Fibroblast of pulmonary artery (primary cell): Measurements from ENCODE around the gene GGN.
"Not testable (repeated sequence)": the region's sequence is repeated elsewhere in the genome, so short reads cannot be mapped to it uniquely, and the experiment has no call there.

Experiments
- DNase-seq: peaks from one replicate; pipeline ENCODE4 v3.0.0-alpha.2; 2010; ENCODE audit warnings: low read depth
- H3K4me3 ChIP-seq: replicated peaks from 2 replicates; pipeline ENCODE4 v1.5.1; 2011; ENCODE audit warnings: low read depth, mild to moderate bottlenecking, control low read depth, low read length, moderate library complexity
- TF ChIP-seq, protein P1 (sequence below): IDR thresholded peaks from 2 replicates; pipeline ENCODE4 v1.5.1; 2011; ENCODE audit warnings: mild to moderate bottlenecking, control low read depth, low read length, inconsistent platforms; ENCODE audit errors: missing control alignments

GGN gene

DNA sequence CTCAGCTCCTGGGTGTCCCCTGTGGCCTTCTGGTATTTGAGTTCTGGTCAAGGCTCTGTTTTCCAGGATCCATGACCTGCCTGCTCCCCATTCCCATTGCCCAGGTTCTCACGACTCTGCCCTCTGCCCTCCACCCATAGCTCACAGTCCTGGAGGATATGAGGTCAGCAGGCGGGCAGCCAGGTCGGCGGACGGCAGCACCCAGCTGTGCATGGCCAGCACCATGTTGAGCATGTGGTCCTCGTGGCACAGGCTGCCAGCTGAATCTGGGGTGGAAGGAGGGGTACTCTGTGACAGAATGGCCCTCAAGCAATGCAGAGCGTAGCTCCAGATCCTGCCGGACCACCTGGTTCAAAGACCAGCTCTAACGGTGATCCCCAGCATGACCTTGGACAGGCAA lies 33.1 kb upstream of the GGN start:
- TF ChIP-seq, protein P1, sequence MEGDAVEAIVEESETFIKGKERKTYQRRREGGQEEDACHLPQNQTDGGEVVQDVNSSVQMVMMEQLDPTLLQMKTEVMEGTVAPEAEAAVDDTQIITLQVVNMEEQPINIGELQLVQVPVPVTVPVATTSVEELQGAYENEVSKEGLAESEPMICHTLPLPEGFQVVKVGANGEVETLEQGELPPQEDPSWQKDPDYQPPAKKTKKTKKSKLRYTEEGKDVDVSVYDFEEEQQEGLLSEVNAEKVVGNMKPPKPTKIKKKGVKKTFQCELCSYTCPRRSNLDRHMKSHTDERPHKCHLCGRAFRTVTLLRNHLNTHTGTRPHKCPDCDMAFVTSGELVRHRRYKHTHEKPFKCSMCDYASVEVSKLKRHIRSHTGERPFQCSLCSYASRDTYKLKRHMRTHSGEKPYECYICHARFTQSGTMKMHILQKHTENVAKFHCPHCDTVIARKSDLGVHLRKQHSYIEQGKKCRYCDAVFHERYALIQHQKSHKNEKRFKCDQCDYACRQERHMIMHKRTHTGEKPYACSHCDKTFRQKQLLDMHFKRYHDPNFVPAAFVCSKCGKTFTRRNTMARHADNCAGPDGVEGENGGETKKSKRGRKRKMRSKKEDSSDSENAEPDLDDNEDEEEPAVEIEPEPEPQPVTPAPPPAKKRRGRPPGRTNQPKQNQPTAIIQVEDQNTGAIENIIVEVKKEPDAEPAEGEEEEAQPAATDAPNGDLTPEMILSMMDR, result no peak
- H3K4me3 ChIP-seq, result no peak overlapping the region
- DNase-seq, result no peak

DNA sequence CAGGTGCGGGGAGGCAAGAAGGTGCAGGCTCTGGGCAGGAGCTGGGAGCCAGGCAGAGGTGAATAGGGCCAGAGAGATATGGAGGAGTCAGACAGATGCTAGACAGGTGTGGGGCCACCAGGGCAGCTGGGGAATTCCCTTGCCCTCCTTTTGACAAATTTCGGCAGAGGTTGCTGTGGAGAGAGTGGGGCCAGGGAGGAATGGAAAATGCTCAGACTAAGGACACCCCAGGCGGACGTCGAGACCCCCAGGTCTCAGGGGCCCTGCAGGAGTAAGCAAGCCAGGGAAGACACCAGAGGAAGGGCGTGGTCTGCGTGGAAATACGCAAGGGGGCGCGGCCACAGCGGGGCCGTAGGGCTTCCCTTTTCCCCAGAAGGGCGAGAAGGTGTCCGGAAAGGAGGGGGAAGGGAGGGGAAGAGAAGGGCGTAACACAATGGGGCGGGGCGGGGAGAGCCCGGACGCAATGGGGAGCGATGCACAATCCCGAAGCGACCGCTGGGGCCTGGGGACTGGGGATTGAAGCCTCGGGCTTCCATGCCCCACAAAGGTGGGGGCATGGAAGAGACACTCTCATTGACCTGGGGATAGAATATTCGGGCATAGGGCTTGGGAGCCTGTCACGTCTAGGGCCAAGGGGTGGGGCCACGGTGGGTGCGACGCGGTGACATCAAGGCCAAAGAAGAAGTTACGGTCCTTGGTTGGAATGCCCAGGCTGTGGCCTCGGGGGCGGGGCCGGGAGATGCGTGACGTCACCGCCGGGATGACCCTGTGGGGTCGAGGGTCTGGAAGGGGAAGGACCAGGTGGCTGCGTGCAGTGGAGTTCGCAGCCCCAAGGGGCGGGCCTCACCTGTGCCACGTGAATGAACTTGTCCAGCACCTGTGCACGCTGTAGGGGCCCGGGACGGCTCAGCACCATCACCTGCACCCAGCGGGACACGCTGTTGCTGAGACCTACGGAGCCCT lies 30.0 kb upstream of the GGN start:
- no peak overlapping the region for H3K4me3 ChIP-seq
- TF ChIP-seq, protein P1, result no peak
- DNase-seq, result no peak

DNA sequence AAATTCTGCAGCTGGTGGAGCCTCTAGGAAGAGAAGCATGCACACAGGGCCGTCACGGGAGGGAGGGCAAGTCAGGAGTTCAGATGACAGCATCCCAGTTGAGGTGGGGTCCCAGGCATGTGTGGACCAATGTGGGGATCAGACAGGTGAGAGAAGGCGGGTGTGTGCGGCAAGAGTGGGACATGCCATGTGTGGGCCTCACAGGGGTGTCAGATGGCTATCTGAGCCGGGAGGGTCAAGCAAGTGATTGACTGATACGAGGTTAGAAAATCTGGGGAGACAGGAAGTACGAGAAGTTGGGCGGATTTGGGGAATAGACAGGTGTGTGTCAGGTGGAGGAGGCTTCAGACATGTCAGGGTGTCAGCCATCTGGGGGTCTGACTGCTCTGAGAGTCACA lies 29.3 kb upstream of the GGN start:
- H3K4me3 ChIP-seq, result no peak overlapping the region
- DNase-seq, result no peak
- TF ChIP-seq, protein P1, result no peak

DNA sequence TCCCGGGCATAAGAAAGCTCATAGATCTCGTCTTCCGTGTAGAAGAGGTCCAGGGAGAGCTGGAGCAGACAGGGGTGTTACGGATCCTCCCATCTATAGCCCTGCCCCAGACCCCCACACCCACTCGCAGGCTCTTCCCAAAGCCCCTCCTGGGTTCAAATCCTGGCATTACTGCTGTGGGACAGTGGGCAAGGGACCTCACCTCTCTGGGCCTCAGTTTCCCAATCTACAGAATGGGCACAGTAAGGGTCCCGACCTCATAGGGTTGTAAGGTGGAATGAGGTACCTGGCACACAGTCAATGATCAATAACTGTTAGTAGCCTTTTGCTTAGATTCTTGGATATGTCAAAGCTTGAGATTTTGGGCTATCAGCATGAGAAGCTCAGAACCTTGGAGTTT lies 25.6 kb upstream of the GGN start:
- no peak for DNase-seq
- TF ChIP-seq, protein P1, result no peak
- H3K4me3 ChIP-seq, result no peak overlapping the region

DNA sequence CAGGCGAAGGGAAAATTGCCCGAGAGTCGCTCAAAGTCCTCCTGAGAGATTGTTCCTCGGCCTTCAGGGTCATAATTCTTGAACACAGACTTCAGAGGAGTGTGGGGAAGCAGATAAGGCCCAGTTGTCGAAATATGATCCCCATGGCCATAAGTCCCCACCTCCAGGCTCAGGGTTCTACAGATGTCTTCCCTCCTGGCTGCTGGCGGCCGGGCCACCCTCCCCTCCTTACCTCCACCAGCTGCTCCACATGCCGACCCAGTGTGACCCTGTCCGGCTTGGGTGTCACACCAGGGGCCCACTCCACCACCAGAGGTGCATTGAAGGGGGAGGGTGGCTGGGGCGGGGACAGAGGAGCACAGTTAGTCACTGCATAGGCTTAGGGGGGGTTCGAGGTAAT lies 25.1 kb upstream of the GGN start:
- H3K4me3 ChIP-seq, result no peak overlapping the region
- DNase-seq, result no peak
- TF ChIP-seq, protein P1, result no peak

DNA sequence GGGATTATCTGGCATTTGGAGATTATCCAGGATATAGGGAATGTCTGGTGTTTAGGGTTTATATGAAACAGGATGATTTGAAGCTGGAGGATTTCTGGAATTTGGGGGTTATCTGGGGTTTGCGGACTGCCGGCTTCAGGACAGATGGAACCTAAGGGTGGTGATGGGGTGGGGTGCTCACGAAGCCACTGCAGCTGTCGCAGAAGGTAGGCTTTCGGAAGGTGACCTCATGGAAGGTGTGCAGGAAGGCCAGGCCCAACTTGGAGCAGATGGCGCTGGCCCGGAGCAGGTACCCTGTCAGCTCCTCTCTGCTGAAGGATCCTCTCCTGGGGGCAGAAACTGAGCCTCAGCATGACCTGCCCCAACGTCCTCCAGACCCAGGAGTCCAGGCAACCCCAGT lies 24.7 kb upstream of the GGN start:
- TF ChIP-seq, protein P1, result no peak
- H3K4me3 ChIP-seq, result no peak overlapping the region
- no peak for DNase-seq

DNA sequence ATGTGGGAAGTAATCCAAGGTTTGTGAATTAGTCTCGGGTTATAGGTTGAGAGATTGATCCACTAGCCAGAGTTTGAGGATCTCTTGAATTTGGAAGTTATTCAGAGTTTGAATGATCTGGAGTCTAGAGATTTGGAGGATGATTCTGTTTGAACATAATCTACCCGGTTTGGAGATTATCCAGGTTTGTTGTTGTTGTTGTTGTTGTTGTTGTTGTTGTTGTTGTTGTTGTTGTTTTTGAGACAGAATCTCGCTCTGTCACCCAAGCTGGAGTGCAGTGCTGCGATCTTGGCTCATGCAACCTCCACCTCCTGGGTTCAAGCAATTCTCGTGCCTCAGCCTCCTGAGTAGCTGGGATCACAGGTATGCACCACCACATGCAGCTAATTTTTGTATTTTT lies 24.1 kb upstream of the GGN start:
- not testable (repeated sequence) for DNase-seq

More for the DNA sequence above, 24.1 kb upstream of the GGN start:
- not testable (repeated sequence) for H3K4me3 ChIP-seq
